Smooth muscle cell (in vitro differentiated cells): ENCODE measurements around the gene KLHL30. TPM values are rescaled to one million over a fixed set of nuclear protein-coding genes. Genes with fewer than 3 reads are reported as not detected.

Experiments used
- DNase-seq: peaks from one replicate; lab custom pipeline; 2025; ENCODE audit not compliant: unreplicated experiment; lab: John Stamatoyannopoulos, UW
- H2AFZ ChIP-seq: fragments of 200-600 bp; sonication (generic); 2 replicates; pipeline ENCODE4 v1.6.0; 2016; ENCODE audit warnings: antibody characterized with exemption, low read depth, mild to moderate bottlenecking
- H3F3A ChIP-seq: fragments of 200-600 bp; sonication (generic); 2 replicates; pipeline ENCODE4 v1.6.0; 2017; ENCODE audit warnings: antibody characterized with exemption, low read depth
- H3K27ac ChIP-seq: fragments of 200-600 bp; sonication (generic); 2 replicates; pipeline ENCODE4 v1.5.1; 2016; ENCODE audit warnings: low read depth, mild to moderate bottlenecking
- H3K27me3 ChIP-seq: fragments of 200-600 bp; sonication (generic); 2 replicates; pipeline ENCODE4 v1.6.1; 2016; ENCODE audit warnings: low read depth, mild to moderate bottlenecking
- H3K36me3 ChIP-seq: fragments of 200-600 bp; sonication (generic); 2 replicates; pipeline ENCODE4 v1.5.1; 2016; ENCODE audit warnings: low read depth
- H3K4me1 ChIP-seq: fragments of 200-600 bp; sonication (generic); 2 replicates; pipeline ENCODE4 v1.5.1; 2016; ENCODE audit warnings: low read depth
- H3K4me2 ChIP-seq: fragments of 200-600 bp; sonication (generic); 2 replicates; pipeline ENCODE4 v1.6.0; 2016; ENCODE audit warnings: mild to moderate bottlenecking
- H3K4me3 ChIP-seq: fragments of 200-600 bp; sonication (generic); 2 replicates; pipeline ENCODE4 v1.5.1; 2016; ENCODE audit warnings: mild to moderate bottlenecking
- H3K79me2 ChIP-seq: fragments of 200-600 bp; sonication (generic); 2 replicates; pipeline ENCODE4 v1.6.0; 2016; ENCODE audit warnings: low read depth, mild to moderate bottlenecking
- H3K9ac ChIP-seq: fragments of 200-600 bp; sonication (generic); 2 replicates; pipeline ENCODE4 v1.6.0; 2016; ENCODE audit warnings: low read depth
- H3K9me3 ChIP-seq: fragments of 200-600 bp; sonication (generic); replicated peaks from 2 replicates; pipeline ENCODE4 v1.5.1; 2016; ENCODE audit warnings: low read depth
- H4K20me1 ChIP-seq: fragments of 200-600 bp; sonication (generic); 2 replicates; pipeline ENCODE4 v1.6.0; 2016; ENCODE audit warnings: low read depth
- CTCF ChIP-seq: fragments of 200-600 bp; sonication (generic); IDR thresholded peaks from 2 replicates; pipeline ENCODE4 v1.5.1; 2017; ENCODE audit warnings: borderline replicate concordance, mild to moderate bottlenecking, antibody characterized with exemption; ENCODE audit not compliant: insufficient read depth, poor library complexity, severe bottlenecking
- WGBS: methylation state at CpG from one replicate; pipeline ENCODE4 v1.1.7; 2016; ENCODE audit warnings: low lambda C conversion rate; 5-methylcytosine and 5-hydroxymethylcytosine counted together
- polyA plus RNA-seq: library from polyadenylated mRNA; unstranded; fragments of >200 nt; fragmentation: Nextera tagmentation; extraction: Ambion mirVana; gene quantifications from 2 replicates; pipeline ENCODE4 v1.2.1, GENCODE V29; 2016
- total RNA-seq: library from RNA; depleted of rRNA; stranded (reverse); fragments of >200 nt; gene quantifications from 2 replicates; pipeline ENCODE4 v1.2.3, GENCODE V29; 2014

The KLHL30 gene
- total and polyA plus RNA-seq, 2 experiments from 2014 or later, result 0.31 TPM; not detected in 1

- Histone ChIP-seq H2AFZ (no peak within 1 kb of the TSS), H3K4me1 (no peaks in the 10 kb centered on the region), H3K4me2 (no peak within 1 kb of the TSS), H3K4me3 (no peak within 1 kb of the TSS), H3K27ac (no peak within 1 kb of the TSS), H4K20me1 (no peaks in the 10 kb centered on the region), H3F3A (no peaks in the 10 kb centered on the region), H3K27me3 (no peaks in the 10 kb centered on the region), H3K79me2 (no peaks in the 10 kb centered on the region), H3K9me3 (no peaks in the 10 kb centered on the region), H3K36me3 (no peaks in the 10 kb centered on the region), H3K9ac (no peak within 1 kb of the TSS)
- TF ChIP-seq CTCF, result no peak
- no peak for DNase-seq
- 89% methylated on average over 32 of the region's 38 CpGs for WGBS
Observed at GRCh38 chr2:238100049-238100820, 38.2 kb upstream of the KLHL30 start, which contains the start of gene ESPNL. ESPNL (plus strand) TSS chr2:238100340; CDS start chr2:238100420, 80 bp downstream.

GRCh38 chr2:238100821-238101771 is 37.4 kb upstream of the KLHL30 start:
- no peaks in the 10 kb centered on the region for H3K4me1 ChIP-seq
- 89% methylated on average over 28 of the region's 28 CpGs for WGBS
- H3K4me2 ChIP-seq, result no peak overlapping the region
- no peak overlapping the region for H3K9ac ChIP-seq
- no peak overlapping the region for H2AFZ ChIP-seq
- no peaks in the 10 kb centered on the region for H3K27me3 ChIP-seq
- H3K27ac ChIP-seq, result no peak overlapping the region
- DNase-seq, result no peak
- TF ChIP-seq CTCF, result no peak
- no peaks in the 10 kb centered on the region for H3F3A ChIP-seq
- H3K79me2 ChIP-seq, result no peaks in the 10 kb centered on the region
- no peaks in the 10 kb centered on the region for H3K36me3 ChIP-seq
- no peak overlapping the region for H3K4me3 ChIP-seq
- no peaks in the 10 kb centered on the region for H4K20me1 ChIP-seq
- H3K9me3 ChIP-seq, result no peaks in the 10 kb centered on the region

DNA sequence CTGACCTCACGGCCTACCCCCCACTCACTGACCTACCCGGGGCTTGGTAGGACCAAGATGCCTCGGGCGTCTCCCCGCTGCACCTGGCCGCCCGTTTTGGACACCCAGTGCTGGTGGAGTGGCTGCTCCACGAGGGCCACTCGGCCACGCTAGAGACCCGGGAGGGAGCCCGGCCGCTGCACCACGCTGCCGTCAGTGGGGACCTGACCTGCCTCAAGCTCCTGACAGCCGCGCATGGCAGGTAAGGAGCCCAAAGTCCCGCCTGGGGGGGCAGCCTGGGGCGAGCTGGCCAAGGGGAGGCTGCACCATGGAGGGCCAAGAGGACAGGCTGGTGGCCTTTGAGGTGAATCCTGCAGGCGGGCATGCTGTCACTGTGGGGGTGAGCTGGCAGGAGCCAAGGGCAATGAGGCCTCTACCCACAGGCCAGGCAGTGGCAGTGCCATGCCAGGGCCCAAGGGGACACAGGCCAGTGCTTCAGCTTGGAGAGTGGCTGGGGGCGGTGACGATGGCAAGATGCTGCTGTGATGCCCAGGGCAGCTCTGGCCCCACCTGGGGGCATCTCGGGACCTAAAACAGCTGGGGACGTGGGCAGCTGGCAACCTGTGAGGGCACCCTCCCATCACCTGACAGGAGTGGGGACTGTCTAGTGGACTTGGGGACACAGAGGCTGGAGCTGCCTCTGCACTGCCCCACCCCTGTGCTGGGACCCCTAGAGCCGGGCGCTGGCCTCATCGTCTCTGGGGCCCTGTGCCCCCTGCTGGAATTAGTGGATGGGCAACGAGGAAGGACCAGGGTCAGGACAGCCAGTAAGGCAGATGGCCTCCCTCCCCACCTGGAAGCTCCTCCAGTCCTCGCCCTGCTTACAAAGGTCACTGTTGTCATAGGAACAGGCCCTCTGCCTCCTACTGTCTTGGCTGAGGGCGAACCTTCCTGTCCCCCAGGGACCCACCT is 36.3 kb upstream of the KLHL30 start:
- H3K36me3 ChIP-seq, result no peaks in the 10 kb centered on the region
- no peak for DNase-seq
- no peaks in the 10 kb centered on the region for H3K27me3 ChIP-seq
- no peak overlapping the region for H3K27ac ChIP-seq
- H2AFZ ChIP-seq, result no peak overlapping the region
- no peaks in the 10 kb centered on the region for H3K79me2 ChIP-seq
- H3K9ac ChIP-seq, result no peak overlapping the region
- 94% methylated on average over 30 of the region's 30 CpGs for WGBS
- no peaks in the 10 kb centered on the region for H4K20me1 ChIP-seq
- no peak overlapping the region for H3K4me2 ChIP-seq
- H3K4me3 ChIP-seq, result no peak overlapping the region
- no peaks in the 10 kb centered on the region for H3K9me3 ChIP-seq
- H3F3A ChIP-seq, result no peaks in the 10 kb centered on the region
- no peaks in the 10 kb centered on the region for H3K4me1 ChIP-seq
- TF ChIP-seq CTCF, result no peak
